Measurements from ENCODE around the gene CCDC38.

DNA sequence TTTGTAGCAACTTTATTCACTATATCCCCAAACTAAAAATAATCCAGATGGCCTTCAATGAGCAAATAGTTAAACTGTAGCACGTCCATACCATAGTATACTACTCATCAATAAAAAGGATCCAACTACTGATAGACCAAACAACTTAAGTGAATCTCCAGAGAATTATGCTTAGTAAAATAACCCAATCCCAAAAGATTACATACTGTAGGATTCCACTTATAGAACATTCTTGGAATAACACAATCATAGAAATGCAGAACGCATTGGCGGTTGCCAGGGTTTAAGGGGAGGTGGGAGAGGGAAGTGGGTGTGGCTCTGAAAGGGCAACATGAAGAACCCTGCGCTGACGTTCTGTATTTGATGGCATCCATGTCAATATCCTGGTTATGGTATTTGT is 55.1 kb downstream of the CCDC38 start:
- TF ChIP-seq, protein P1, sequence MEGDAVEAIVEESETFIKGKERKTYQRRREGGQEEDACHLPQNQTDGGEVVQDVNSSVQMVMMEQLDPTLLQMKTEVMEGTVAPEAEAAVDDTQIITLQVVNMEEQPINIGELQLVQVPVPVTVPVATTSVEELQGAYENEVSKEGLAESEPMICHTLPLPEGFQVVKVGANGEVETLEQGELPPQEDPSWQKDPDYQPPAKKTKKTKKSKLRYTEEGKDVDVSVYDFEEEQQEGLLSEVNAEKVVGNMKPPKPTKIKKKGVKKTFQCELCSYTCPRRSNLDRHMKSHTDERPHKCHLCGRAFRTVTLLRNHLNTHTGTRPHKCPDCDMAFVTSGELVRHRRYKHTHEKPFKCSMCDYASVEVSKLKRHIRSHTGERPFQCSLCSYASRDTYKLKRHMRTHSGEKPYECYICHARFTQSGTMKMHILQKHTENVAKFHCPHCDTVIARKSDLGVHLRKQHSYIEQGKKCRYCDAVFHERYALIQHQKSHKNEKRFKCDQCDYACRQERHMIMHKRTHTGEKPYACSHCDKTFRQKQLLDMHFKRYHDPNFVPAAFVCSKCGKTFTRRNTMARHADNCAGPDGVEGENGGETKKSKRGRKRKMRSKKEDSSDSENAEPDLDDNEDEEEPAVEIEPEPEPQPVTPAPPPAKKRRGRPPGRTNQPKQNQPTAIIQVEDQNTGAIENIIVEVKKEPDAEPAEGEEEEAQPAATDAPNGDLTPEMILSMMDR (IDR thresholded peaks at IDR 0.05), result no peak
- no peak for TF ChIP-seq POLR2A (IDR thresholded peaks at IDR 0.05)
